GM12891 (cell line): ENCODE results near the gene SYNE2.

Experiments used
- PAX5 ChIP-seq: IDR thresholded peaks from 2 replicates; pipeline ENCODE4 v1.6.1; 2011; ENCODE audit warnings: low read length, moderate library complexity, mild to moderate bottlenecking; ENCODE audit not compliant: insufficient read depth, severe bottlenecking
- POLR2A ChIP-seq: IDR thresholded peaks from 2 replicates; pipeline ENCODE4 v1.6.1; 2011; ENCODE audit warnings: low read depth, low read length, control low read depth
- POLR2AphosphoS5 ChIP-seq: IDR thresholded peaks from 2 replicates; pipeline ENCODE4 v1.6.1; 2011; ENCODE audit warnings: low read depth, low read length, control low read depth
- POU2F2 ChIP-seq: IDR thresholded peaks from 2 replicates; pipeline ENCODE4 v1.6.1; 2011; ENCODE audit warnings: low read depth, mild to moderate bottlenecking, control low read depth, low read length, moderate library complexity
- SPI1 ChIP-seq: IDR thresholded peaks from 2 replicates; pipeline ENCODE4 v1.6.1; 2011; ENCODE audit warnings: low read depth, low read length, control low read depth
- TAF1 ChIP-seq: IDR thresholded peaks from 2 replicates; pipeline ENCODE4 v1.6.1; 2011; ENCODE audit warnings: low read depth, low read length, control low read depth

DNA sequence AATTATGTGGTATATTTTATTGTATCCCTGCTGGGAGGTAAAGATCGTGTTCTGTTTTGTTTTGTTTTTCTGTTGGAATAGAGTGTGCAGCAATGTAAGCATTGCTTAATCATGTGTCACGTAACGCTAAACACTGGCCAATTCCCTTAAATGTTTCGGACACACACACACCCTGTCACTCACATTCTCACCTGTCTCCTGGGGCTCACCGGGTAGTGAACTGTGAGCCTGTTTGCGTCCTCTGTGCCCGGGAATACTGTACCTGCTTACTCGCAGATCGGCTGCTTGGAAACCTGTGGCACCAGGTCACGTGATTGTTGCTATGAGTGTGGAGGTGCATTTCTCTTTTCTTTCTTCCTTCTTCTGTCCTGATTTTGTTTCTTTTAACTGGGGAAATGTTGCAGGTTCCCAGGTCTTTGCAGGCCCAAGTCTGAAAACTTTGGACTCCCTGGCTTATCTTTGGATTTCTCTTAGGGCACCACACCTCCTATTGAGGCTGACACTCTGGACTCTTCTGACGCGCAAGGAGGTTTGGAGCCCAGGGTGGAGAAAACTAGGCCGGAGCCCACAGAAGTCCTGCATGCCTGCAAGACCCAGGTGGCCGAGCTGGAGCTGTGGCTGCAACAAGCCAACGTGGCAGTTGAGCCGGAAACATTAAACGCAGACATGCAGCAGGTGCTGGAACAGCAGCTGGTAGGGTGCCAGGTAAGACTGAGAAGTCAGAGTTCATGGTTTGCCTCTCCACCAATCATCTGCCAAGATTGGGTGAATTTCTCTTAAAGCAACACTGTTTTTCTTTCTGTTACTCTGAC, 260.3 kb downstream of the SYNE2 start:
- no peak for TF ChIP-seq POLR2A
- TF ChIP-seq POLR2AphosphoS5, result no peak
- no peak for TF ChIP-seq SPI1
- no peak for TF ChIP-seq TAF1
- TF ChIP-seq POU2F2, result no peak
- TF ChIP-seq PAX5, result no peak
